ENCODE data around the gene MICU1. TPM values are rescaled to one million over a fixed set of nuclear protein-coding genes. Genes with fewer than 3 reads are reported as not detected.
"Not testable (repeated sequence)": the region's sequence is repeated elsewhere in the genome, so short reads cannot be mapped to it uniquely, and the experiment has no call there.

Gene MICU1
- total RNA-seq, 1 donor from 2014 or later = 58.2 TPM

GRCh38 chr10:72414642-72415041 lies 211.2 kb downstream of the MICU1 start:
- Mint-ChIP-seq H3K4me3 (no peak overlapping the region), H3K36me3 (peaks cover 31% of the 10 kb centered on the region), H3K4me1 (peaks cover 20% of the 10 kb centered on the region), H3K27me3 (ENCODE audit: low read depth) (no peaks in the 10 kb centered on the region), H3K27ac (no peak overlapping the region), H3K9me3 (peaks cover 11% of the 10 kb centered on the region)
- no peak for DNase-seq (ENCODE audit: low spot score in 2 of 2, unreplicated experiment in 2 of 2)
- TF ChIP-seq CTCF (IDR thresholded peaks at IDR 0.05; ENCODE audit: unreplicated experiment) = no peak

GRCh38 chr10:72409167-72409566 lies 216.7 kb downstream of the MICU1 start:
- no peak for TF ChIP-seq CTCF (IDR thresholded peaks at IDR 0.05; ENCODE audit: unreplicated experiment)
- Mint-ChIP-seq H3K4me1 (no peaks in the 10 kb centered on the region), H3K9me3 (peaks cover under 1% of the 10 kb centered on the region), H3K27ac (no peak overlapping the region), H3K27me3 (ENCODE audit: low read depth) (no peaks in the 10 kb centered on the region), H3K36me3 (peaks cover 27% of the 10 kb centered on the region), H3K4me3 (no peak overlapping the region)
- no peak for DNase-seq (ENCODE audit: low spot score in 2 of 2, unreplicated experiment in 2 of 2)

GRCh38 chr10:72407927-72408600 lies 217.8 kb downstream of the MICU1 start:
- Mint-ChIP-seq H3K4me1 (no peaks in the 10 kb centered on the region), H3K4me3 (no peak overlapping the region), H3K27ac (peak overlapping the region; percentile 44), H3K36me3 (peaks cover 18% of the 10 kb centered on the region), H3K9me3 (no peaks in the 10 kb centered on the region), H3K27me3 (ENCODE audit: low read depth) (no peaks in the 10 kb centered on the region)
- TF ChIP-seq CTCF (IDR thresholded peaks at IDR 0.05; ENCODE audit: unreplicated experiment) = no peak
- DNase-seq (ENCODE audit: low spot score in 2 of 2, unreplicated experiment in 2 of 2) = no peak

GRCh38 chr10:72407471-72407870 lies 218.4 kb downstream of the MICU1 start:
- Mint-ChIP-seq H3K4me1 (no peaks in the 10 kb centered on the region), H3K36me3 (peaks cover 17% of the 10 kb centered on the region), H3K27me3 (ENCODE audit: low read depth) (no peaks in the 10 kb centered on the region), H3K9me3 (no peaks in the 10 kb centered on the region), H3K4me3 (no peak overlapping the region), H3K27ac (peak overlapping the region; percentile 44)
- no peak for DNase-seq (ENCODE audit: low spot score in 2 of 2, unreplicated experiment in 2 of 2)
- TF ChIP-seq CTCF (IDR thresholded peaks at IDR 0.05; ENCODE audit: unreplicated experiment) = no peak

- not testable (repeated sequence) for H3K4me3 Mint-ChIP-seq; H3K4me1 Mint-ChIP-seq; H3K27me3 Mint-ChIP-seq (ENCODE audit: low read depth); H3K27ac Mint-ChIP-seq; DNase-seq (ENCODE audit: low spot score in 2 of 2, unreplicated experiment in 2 of 2)
- Mint-ChIP-seq H3K9me3 (peaks cover 25% of the 10 kb centered on the region), H3K36me3 (peaks cover 50% of the 10 kb centered on the region)
These were observed 230.3 kb downstream of the MICU1 start for GRCh38 chr10:72395581-72395980.

- H3K27ac Mint-ChIP-seq = no peak overlapping the region
- H3K4me3 Mint-ChIP-seq = no peak overlapping the region
These were observed 233.3 kb downstream of the MICU1 start for GRCh38 chr10:72392571-72392970.

More at GRCh38 chr10:72392571-72392970, 233.3 kb downstream of the MICU1 start:
- no peak for TF ChIP-seq CTCF (IDR thresholded peaks at IDR 0.05; ENCODE audit: unreplicated experiment)
- H3K4me1 Mint-ChIP-seq = peaks cover 10% of the 10 kb centered on the region
- DNase-seq (ENCODE audit: low spot score in 2 of 2, unreplicated experiment in 2 of 2) = no peak
- no peaks in the 10 kb centered on the region for H3K27me3 Mint-ChIP-seq (ENCODE audit: low read depth)
- peaks cover 28% of the 10 kb centered on the region for H3K36me3 Mint-ChIP-seq
- H3K9me3 Mint-ChIP-seq = peaks cover 16% of the 10 kb centered on the region

Measured in mesothelial cell of epicardium (in vitro differentiated cells).